ENCODE measurements around the gene TMEM256.
A peak's percentile ranks its signal among the peaks of the same experiment; 100 is the strongest.

Gene TMEM256

DNA sequence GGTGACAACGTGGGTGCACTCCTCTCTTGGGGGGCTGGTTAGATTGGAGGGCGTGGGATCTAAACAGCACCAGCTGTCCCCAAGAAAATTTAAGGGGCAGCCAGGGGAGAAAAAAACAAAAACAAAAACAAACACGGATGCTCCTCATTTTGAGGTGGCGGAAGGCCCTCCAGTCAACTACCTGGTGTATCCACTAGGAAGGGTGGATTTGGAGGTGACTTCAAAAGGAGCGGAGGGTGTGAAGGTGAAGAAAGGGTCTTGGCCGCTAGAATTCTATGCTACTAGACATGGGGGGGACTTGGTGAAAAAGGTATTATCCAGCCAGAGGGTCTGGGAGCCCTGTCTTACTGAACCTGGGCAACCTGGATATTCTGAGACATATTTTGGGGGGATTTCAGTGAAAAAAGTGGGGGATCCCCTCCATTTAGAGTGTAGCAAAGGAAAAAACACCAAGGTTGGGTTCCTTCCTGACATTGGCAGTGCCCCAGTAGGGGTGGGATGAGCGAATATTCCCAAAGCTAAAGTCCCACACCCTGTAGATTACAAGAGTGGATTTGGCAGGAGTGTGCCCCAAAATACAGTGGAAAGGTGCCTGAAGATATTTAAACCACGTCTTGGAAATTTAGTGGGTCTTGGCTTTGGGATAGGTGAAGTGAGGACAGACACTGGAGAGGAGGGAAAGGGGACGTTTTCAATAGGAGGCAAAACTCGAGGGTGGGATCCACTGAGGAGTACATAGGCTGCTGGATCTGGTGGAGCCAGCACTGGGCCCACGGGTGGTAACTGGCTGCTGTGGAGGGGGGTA lies 35.0 kb upstream of the TMEM256 start:
- Histone ChIP-seq H3K27me3 (replicated peaks; ENCODE audit: control insufficient read depth, insufficient read depth, low read length) (peaks cover 15% of the 10 kb centered on the region), H3K4me1 (ENCODE audit: control insufficient read depth, insufficient read depth, low read length) (peaks cover 25% of the 10 kb centered on the region), H3K36me3 (ENCODE audit: control insufficient read depth, insufficient read depth, low read length, severe bottlenecking) (no peaks in the 10 kb centered on the region), H3K4me3 (ENCODE audit: low read length) (peak overlapping the region; percentile 64), H3K9ac (ENCODE audit: low read length) (no peak overlapping the region), H3K9me3 (ENCODE audit: control insufficient read depth, low read length) (no peaks in the 10 kb centered on the region)
- no peak for DNase-seq (ENCODE audit: low read depth)

DNA sequence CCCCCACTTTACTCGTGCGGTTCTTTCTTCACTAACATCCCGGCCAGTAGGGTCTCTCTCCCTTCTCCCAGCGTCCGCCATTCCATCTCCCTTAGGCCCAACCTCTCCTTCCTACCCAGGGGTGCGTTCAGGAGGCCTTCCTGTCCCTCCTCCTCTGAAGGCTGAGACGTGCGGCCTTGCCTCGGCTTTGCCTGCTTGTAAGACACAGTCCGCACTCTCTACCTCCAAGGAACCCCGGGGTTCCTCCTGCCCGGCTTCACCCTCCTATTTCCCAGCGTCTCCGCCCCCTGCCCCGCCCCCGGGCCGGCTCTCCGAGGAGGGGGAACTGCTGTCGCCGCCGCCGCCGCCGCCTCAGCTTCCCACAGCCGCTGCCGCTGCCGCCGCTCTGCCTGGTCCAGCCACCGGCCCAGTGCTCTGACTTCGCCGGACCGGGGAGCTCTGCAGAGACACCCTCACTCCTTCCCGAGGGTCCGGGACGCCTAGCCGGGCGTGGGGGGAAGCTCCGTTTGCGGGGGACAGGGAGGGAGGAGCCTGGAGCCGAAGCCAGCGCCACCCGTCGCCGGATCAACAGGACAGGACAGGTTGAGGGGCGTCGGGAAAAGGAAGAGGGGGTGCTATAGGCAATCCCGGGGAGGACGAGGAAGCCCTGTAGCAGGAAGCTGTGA lies 34.2 kb upstream of the TMEM256 start:
- H3K27me3 ChIP-seq (replicated peaks; ENCODE audit: control insufficient read depth, insufficient read depth, low read length), result peaks cover 15% of the 10 kb centered on the region

DNA sequence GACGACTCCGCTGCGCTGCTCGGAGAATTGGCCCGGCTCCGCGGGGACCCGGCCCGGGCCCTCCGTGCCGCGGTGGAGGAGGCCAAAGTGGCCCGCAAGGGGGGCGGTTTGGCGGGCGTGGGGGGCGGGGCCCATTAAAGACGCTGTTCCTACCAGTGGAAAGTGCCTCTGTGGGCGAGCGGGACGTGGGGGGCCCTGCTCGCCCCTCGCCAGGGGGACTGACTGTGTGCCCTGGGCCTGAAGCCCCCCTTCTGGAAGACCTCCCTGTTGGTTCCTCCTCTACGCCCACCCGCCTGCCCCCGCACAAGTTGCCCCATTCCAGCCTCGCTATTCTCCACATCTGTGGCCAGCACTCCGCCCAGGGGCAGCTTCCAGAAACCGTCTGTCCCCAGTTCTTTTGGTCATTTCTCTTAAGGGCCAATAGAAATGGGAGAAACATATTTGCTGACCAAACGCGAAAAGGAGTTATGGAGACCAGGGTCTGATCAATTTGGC lies 33.5 kb upstream of the TMEM256 start:
- Histone ChIP-seq H3K4me3 (ENCODE audit: low read length) (peak overlapping the region; percentile 64), H3K4me1 (ENCODE audit: control insufficient read depth, insufficient read depth, low read length) (peaks cover 25% of the 10 kb centered on the region), H3K36me3 (ENCODE audit: control insufficient read depth, insufficient read depth, low read length, severe bottlenecking) (no peaks in the 10 kb centered on the region), H3K9ac (ENCODE audit: low read length) (no peak overlapping the region), H3K9me3 (ENCODE audit: control insufficient read depth, low read length) (no peaks in the 10 kb centered on the region), H3K27me3 (replicated peaks; ENCODE audit: control insufficient read depth, insufficient read depth, low read length) (peaks cover 15% of the 10 kb centered on the region)
- no peak for DNase-seq (ENCODE audit: low read depth)

More for the DNA sequence above, 34.2 kb upstream of the TMEM256 start:
- no peaks in the 10 kb centered on the region for H3K9me3 ChIP-seq (ENCODE audit: control insufficient read depth, low read length)
- H3K4me3 ChIP-seq (ENCODE audit: low read length), result peak overlapping the region; percentile 64
- H3K9ac ChIP-seq (ENCODE audit: low read length), result peak overlapping the region; percentile 25
- peak; percentile 38 for DNase-seq (ENCODE audit: low read depth)
- H3K4me1 ChIP-seq (ENCODE audit: control insufficient read depth, insufficient read depth, low read length), result peaks cover 25% of the 10 kb centered on the region
- H3K36me3 ChIP-seq (ENCODE audit: control insufficient read depth, insufficient read depth, low read length, severe bottlenecking), result no peaks in the 10 kb centered on the region

DNA sequence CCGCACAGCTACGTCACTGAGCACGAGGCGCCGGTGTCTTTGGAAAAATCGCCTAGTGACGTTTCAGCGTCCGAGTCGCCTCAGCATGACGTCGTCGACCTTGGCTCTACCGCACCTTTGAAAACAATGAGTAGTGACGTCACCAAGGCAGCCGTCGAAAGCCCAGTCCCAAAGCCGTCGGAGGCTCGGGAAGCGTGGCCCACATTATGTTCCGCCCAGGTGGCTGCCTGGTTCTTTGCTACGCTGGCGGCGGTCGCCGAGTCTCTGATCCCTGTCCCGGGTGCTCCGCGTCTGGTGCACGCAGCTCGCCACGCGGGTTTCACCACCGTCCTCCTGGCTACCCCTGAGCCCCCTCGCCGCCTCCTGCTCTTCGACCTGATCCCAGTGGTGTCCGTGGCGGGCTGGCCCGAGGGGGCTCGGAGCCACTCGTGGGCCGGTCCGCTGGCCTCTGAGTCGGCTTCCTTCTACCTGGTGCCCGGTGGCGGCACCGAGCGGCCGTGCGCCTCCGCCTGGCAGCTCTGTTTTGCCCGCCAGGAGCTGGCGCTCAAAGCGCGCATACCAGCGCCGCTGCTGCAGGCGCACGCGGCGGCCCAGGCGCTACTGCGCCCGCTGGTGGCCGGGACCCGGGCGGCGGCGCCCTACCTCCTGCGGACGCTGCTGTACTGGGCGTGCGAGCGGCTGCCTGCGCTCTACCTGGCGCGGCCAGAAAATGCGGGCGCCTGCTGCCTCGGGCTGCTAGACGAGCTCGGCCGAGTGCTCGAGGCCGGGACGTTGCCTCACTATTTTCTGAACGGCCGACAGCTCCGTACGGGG lies 32.9 kb upstream of the TMEM256 start:
- Histone ChIP-seq H3K4me3 (ENCODE audit: low read length) (peak overlapping the region; percentile 64), H3K9ac (ENCODE audit: low read length) (peak overlapping the region; percentile 56), H3K4me1 (ENCODE audit: control insufficient read depth, insufficient read depth, low read length) (peaks cover 25% of the 10 kb centered on the region), H3K27me3 (replicated peaks; ENCODE audit: control insufficient read depth, insufficient read depth, low read length) (peaks cover 15% of the 10 kb centered on the region), H3K36me3 (ENCODE audit: control insufficient read depth, insufficient read depth, low read length, severe bottlenecking) (no peaks in the 10 kb centered on the region), H3K9me3 (ENCODE audit: control insufficient read depth, low read length) (no peaks in the 10 kb centered on the region)
- DNase-seq (ENCODE audit: low read depth), result peak; percentile 91

DNA sequence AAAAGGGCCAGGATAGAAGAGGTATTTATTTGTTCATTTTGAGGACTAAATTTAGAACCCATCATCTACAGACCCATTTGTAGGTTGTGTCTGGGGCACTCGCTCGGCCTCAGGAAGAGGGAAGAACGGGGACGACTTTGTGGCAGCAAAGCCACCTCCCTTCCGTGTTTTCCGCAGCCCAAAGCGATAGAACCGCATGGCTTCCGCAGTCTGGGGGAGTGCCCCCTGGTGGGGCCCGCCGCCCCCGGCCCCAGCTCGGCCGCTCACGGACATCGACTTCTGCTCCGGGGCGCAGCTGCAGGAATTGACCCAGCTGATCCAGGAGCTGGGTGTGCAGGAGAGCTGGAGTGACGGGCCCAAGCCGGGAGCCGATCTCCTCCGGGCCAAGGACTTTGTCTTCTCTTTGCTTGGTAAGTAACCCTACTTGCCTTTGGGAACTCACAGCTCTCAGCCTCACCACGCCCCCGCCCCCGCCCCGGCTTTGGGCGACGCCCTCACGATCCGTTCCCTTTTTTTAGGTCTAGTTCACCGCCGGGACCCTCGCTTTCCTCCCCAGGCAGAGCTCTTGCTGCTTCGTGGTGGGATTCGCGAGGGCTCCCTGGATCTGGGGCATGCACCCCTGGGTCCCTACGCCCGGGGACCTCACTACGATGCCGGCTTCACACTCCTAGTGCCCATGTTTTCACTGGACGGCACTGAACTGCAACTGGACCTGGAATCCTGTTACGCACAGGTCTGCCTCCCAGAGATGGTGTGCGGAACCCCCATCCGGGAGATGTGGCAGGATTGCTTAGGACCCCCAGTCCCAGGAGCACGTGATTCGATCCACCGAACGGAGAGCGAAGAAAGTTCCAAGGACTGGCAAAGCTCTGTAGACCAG lies 32.0 kb upstream of the TMEM256 start:
- DNase-seq (ENCODE audit: low read depth), result peak; percentile 38
- Histone ChIP-seq H3K9ac (ENCODE audit: low read length) (peak overlapping the region; percentile 48), H3K9me3 (ENCODE audit: control insufficient read depth, low read length) (no peaks in the 10 kb centered on the region), H3K27me3 (replicated peaks; ENCODE audit: control insufficient read depth, insufficient read depth, low read length) (peaks cover 15% of the 10 kb centered on the region), H3K36me3 (ENCODE audit: control insufficient read depth, insufficient read depth, low read length, severe bottlenecking) (no peaks in the 10 kb centered on the region), H3K4me1 (ENCODE audit: control insufficient read depth, insufficient read depth, low read length) (peaks cover 23% of the 10 kb centered on the region), H3K4me3 (ENCODE audit: low read length) (peak overlapping the region; percentile 64)

DNA sequence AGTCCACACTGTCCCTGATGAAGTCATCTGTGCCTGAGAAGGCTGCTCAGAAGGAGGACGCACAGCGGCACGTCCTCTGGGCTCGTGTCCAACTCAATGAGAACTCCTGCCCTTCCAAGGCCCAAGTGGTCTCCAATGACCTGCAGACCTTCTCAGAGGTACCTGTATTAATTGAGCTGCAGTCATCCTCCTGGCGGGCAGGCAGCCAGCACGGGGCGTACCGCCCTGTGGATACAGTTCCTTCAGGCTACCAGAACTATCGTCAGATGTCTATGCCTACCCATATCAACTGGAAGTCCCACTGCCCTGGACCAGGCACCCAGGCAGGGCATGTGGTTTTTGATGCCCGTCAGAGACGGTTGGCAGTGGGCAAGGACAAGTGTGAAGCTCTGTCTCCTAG lies 28.4 kb upstream of the TMEM256 start:
- no peaks in the 10 kb centered on the region for H3K9me3 ChIP-seq (ENCODE audit: control insufficient read depth, low read length)
- peaks cover 9% of the 10 kb centered on the region for H3K4me1 ChIP-seq (ENCODE audit: control insufficient read depth, insufficient read depth, low read length)
- H3K9ac ChIP-seq (ENCODE audit: low read length), result no peak overlapping the region
- no peak overlapping the region for H3K4me3 ChIP-seq (ENCODE audit: low read length)
- no peaks in the 10 kb centered on the region for H3K27me3 ChIP-seq (replicated peaks; ENCODE audit: control insufficient read depth, insufficient read depth, low read length)
- no peak for DNase-seq (ENCODE audit: low read depth)
- H3K36me3 ChIP-seq (ENCODE audit: control insufficient read depth, insufficient read depth, low read length, severe bottlenecking), result no peaks in the 10 kb centered on the region

DNA sequence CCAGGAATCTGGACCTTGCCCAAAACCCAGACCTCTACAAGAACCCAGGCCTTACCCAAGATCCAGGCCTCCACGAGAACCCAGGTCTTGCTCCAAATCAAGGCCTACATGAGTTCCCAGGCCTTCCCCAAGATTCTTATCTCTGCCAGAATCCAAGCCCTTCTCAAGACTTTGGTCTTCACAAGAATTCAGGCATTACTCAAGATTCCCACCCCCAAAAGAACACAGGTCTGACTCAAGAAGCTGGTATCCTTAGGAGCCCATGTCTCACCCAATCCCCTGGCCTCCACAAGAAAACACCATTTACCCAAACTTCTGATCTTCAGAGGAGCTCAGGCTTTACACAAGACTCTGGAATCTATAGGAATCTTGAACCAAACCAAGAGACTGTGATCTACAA lies 27.3 kb upstream of the TMEM256 start:
- Histone ChIP-seq H3K9me3 (ENCODE audit: control insufficient read depth, low read length) (no peaks in the 10 kb centered on the region), H3K4me1 (ENCODE audit: control insufficient read depth, insufficient read depth, low read length) (peaks cover 4% of the 10 kb centered on the region), H3K27me3 (replicated peaks; ENCODE audit: control insufficient read depth, insufficient read depth, low read length) (no peaks in the 10 kb centered on the region), H3K36me3 (ENCODE audit: control insufficient read depth, insufficient read depth, low read length, severe bottlenecking) (no peaks in the 10 kb centered on the region), H3K9ac (ENCODE audit: low read length) (no peak overlapping the region), H3K4me3 (ENCODE audit: low read length) (no peak overlapping the region)
- DNase-seq (ENCODE audit: low read depth), result no peak

DNA sequence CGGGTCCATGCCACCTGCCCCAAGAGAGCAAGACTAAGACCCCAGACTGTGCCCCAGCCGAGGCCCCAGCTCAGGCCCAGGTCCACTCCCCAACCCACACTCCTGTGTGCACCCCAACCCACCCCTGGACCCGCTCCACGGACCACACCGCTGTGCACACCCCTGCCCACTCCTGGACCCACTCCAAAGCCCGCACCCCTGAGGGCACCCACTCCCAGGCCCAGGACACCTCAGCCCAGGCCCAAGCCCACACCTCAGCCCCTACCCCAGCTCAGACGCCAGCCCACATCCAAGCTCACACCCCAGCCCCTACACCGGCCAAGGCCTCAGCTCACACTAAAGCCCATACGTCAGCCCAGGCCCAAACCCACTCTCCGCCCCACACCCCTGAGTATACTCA lies 25.8 kb upstream of the TMEM256 start:
- no peak overlapping the region for H3K9ac ChIP-seq (ENCODE audit: low read length)
- H3K4me1 ChIP-seq (ENCODE audit: control insufficient read depth, insufficient read depth, low read length), result no peaks in the 10 kb centered on the region
- no peaks in the 10 kb centered on the region for H3K27me3 ChIP-seq (replicated peaks; ENCODE audit: control insufficient read depth, insufficient read depth, low read length)
- no peaks in the 10 kb centered on the region for H3K9me3 ChIP-seq (ENCODE audit: control insufficient read depth, low read length)
- no peak for DNase-seq (ENCODE audit: low read depth)
- no peaks in the 10 kb centered on the region for H3K36me3 ChIP-seq (ENCODE audit: control insufficient read depth, insufficient read depth, low read length, severe bottlenecking)
- H3K4me3 ChIP-seq (ENCODE audit: low read length), result no peak overlapping the region

DNA sequence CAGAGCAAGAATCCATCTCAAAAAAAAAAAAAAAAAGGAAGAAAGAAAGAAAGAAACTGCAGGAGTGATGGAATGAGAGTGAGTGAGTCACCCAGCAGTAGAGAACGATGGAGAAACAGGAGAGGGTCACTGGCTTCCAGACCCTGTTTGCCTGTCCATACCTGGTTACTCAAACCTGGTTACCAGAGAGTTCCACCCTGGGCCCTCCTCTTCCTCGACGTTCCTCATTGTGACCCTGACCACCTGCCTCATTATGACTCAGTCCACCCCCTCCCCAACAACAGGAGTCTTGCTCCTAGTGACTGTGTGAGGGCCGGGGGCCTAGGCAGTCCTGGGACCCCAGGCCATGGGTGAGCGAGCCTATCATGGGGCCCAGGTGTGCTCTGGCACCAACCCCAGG lies 24.7 kb upstream of the TMEM256 start, which contains the start of gene SPEM3:
SPEM3 (plus strand) TSS at position 301 of the 400 bp plus-strand sequence; CDS start at position 347, 46 bp downstream.
- no peaks in the 10 kb centered on the region for H3K27me3 ChIP-seq (replicated peaks; ENCODE audit: control insufficient read depth, insufficient read depth, low read length)
- DNase-seq (ENCODE audit: low read depth), result no peak
- no peaks in the 10 kb centered on the region for H3K4me1 ChIP-seq (ENCODE audit: control insufficient read depth, insufficient read depth, low read length)
- H3K9me3 ChIP-seq (ENCODE audit: control insufficient read depth, low read length), result no peaks in the 10 kb centered on the region
- H3K4me3 ChIP-seq (ENCODE audit: low read length), result no peak within 1 kb of the TSS
- H3K36me3 ChIP-seq (ENCODE audit: control insufficient read depth, insufficient read depth, low read length, severe bottlenecking), result no peaks in the 10 kb centered on the region
- no peak within 1 kb of the TSS for H3K9ac ChIP-seq (ENCODE audit: low read length)

DNA sequence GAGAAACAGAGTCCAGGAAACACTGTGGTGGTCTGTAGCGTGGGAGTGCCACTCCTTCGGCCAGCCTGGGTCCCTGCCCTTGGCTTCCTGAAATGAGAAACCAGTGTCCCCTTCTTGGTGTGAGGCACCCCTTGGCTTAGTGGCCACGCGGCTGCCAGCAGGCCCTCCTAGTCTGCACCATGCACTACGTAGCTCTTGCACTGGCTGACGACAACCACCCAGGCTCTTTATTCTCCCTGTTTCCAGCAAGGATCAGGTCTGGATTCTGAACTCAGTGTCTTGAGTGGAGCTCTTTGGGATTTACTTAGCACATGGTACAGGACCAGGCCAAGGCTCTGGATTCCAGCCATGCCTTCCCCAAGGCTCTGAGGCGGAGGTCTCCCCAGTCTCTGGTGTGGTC lies 23.7 kb upstream of the TMEM256 start:
- Histone ChIP-seq H3K4me1 (ENCODE audit: control insufficient read depth, insufficient read depth, low read length) (no peaks in the 10 kb centered on the region), H3K27me3 (replicated peaks; ENCODE audit: control insufficient read depth, insufficient read depth, low read length) (no peaks in the 10 kb centered on the region), H3K9me3 (ENCODE audit: control insufficient read depth, low read length) (no peaks in the 10 kb centered on the region), H3K36me3 (ENCODE audit: control insufficient read depth, insufficient read depth, low read length, severe bottlenecking) (no peaks in the 10 kb centered on the region), H3K4me3 (ENCODE audit: low read length) (no peak overlapping the region), H3K9ac (ENCODE audit: low read length) (no peak overlapping the region)
- no peak for DNase-seq (ENCODE audit: low read depth)

All from adipocyte (in vitro differentiated cells).